OCI-LY3 (cell line): ENCODE measurements around the gene UFC1.

Experiments
- H2AFZ ChIP-seq: fragments of 200-600, 300-600 bp; shearing (Covaris generic); 2 replicates; pipeline ENCODE4 v1.6.0; 2014; ENCODE audit warnings: antibody characterized with exemption, low read depth, low read length
- H3K27ac ChIP-seq: fragments of 200-600, 300-600 bp; sonication (generic); 2 replicates; pipeline ENCODE4 v1.5.1; 2014; ENCODE audit warnings: mild to moderate bottlenecking, low read length, moderate library complexity, mixed read lengths
- H3K27me3 ChIP-seq: fragments of 200-600, 300-600 bp; sonication (generic); 2 replicates; pipeline ENCODE4 v1.6.1; 2014; ENCODE audit warnings: low read depth, low read length, mixed read lengths
- H3K36me3 ChIP-seq: fragments of 200-600, 300-600 bp; sonication (generic); replicated peaks from 2 replicates; pipeline ENCODE3; 2014; ENCODE audit warnings: low read depth, low read length, mixed read lengths
- H3K4me1 ChIP-seq: fragments of 300-600, 200-600 bp; sonication (generic); 2 replicates; pipeline ENCODE4 v1.6.1; 2014; ENCODE audit warnings: low read length, mixed read lengths
- H3K4me2 ChIP-seq: fragments of 200-600, 300-600 bp; sonication (generic); 2 replicates; pipeline ENCODE4 v1.6.1; 2014; ENCODE audit warnings: low read length, mixed read lengths
- H3K4me3 ChIP-seq: fragments of 300-600, 200-600 bp; sonication (generic); 2 replicates; pipeline ENCODE4 v1.5.1; 2014; ENCODE audit warnings: antibody characterized with exemption, mild to moderate bottlenecking, low read length, moderate library complexity
- H3K79me2 ChIP-seq: fragments of 300-600, 200-600 bp; shearing (Covaris generic); 2 replicates; pipeline ENCODE4 v1.6.1; 2014; ENCODE audit warnings: mild to moderate bottlenecking, low read length, mixed read lengths
- H3K9ac ChIP-seq: fragments of 300-600, 200-600 bp; shearing (Covaris generic); 2 replicates; pipeline ENCODE4 v1.6.0; 2014; ENCODE audit warnings: mild to moderate bottlenecking, low read length, moderate library complexity
- H3K9me3 ChIP-seq: fragments of 200-600, 300-600 bp; shearing (Covaris generic); 2 replicates; pipeline ENCODE4 v1.6.1; 2014; ENCODE audit warnings: low read length, mixed read lengths; ENCODE audit not compliant: insufficient read depth
- H4K20me1 ChIP-seq: fragments of 200-600, 300-600 bp; sonication (generic); 2 replicates; pipeline ENCODE4 v1.6.1; 2016; ENCODE audit warnings: low read length, mixed read lengths; ENCODE audit not compliant: insufficient read depth
- CTCF ChIP-seq: fragments of 200-600, 300-600 bp; sonication (generic); IDR thresholded peaks from 2 replicates; pipeline ENCODE4 v1.5.1; 2014; ENCODE audit warnings: antibody characterized with exemption, low read length, low read depth
- EZH2phosphoT487 ChIP-seq: fragments of 200-600 bp; shearing (Covaris generic); IDR thresholded peaks from 2 replicates; pipeline ENCODE4 v1.6.1; 2018; ENCODE audit warnings: antibody characterized with exemption, mixed run types, low read depth

The UFC1 gene

GRCh38 chr1:161159913-161160243, 6.1 kb downstream of the UFC1 start:
- peak overlapping the region; percentile 10; the same call in 1 of the 2 replicates for H2AFZ ChIP-seq
- peaks cover 27% of the 10 kb centered on the region for H3K36me3 ChIP-seq
- peak overlapping the region; percentile 84 for H3K9ac ChIP-seq
- peaks cover 24% of the 10 kb centered on the region for H3K79me2 ChIP-seq
- no peaks in the 10 kb centered on the region for H3K27me3 ChIP-seq
- H4K20me1 ChIP-seq, result no peaks in the 10 kb centered on the region
- no peaks in the 10 kb centered on the region for H3K9me3 ChIP-seq
- peak overlapping the region; percentile 45 for H3K27ac ChIP-seq
- H3K4me2 ChIP-seq, result peak overlapping the region; percentile 93
- peaks cover 16% of the 10 kb centered on the region for H3K4me1 ChIP-seq
- TF ChIP-seq CTCF, result no peak
- no peak for TF ChIP-seq EZH2phosphoT487
- peak overlapping the region; percentile 86 for H3K4me3 ChIP-seq

- Histone ChIP-seq H3K79me2 (peaks cover 15% of the 10 kb centered on the region), H3K27ac (no peak overlapping the region), H3K4me1 (peaks cover 21% of the 10 kb centered on the region), H3K27me3 (no peaks in the 10 kb centered on the region), H3K9me3 (no peaks in the 10 kb centered on the region), H3K4me3 (no peak overlapping the region), H2AFZ (no peak overlapping the region), H3K9ac (no peak overlapping the region), H4K20me1 (no peaks in the 10 kb centered on the region), H3K36me3 (peaks cover 29% of the 10 kb centered on the region), H3K4me2 (peak overlapping the region; percentile 93; the same call in 1 of the 2 replicates)
- TF ChIP-seq EZH2phosphoT487 (no peak), CTCF (no peak)
Observed at GRCh38 chr1:161160671-161161145, 6.9 kb downstream of the UFC1 start.

GRCh38 chr1:161161652-161162051, 7.9 kb downstream of the UFC1 start:
- H3K9me3 ChIP-seq, result no peaks in the 10 kb centered on the region
- peaks cover 14% of the 10 kb centered on the region for H3K79me2 ChIP-seq
- peaks cover 21% of the 10 kb centered on the region for H3K4me1 ChIP-seq
- TF ChIP-seq EZH2phosphoT487 (no peak), CTCF (no peak)
- H2AFZ ChIP-seq, result no peak overlapping the region
- no peak overlapping the region for H3K4me3 ChIP-seq
- no peaks in the 10 kb centered on the region for H4K20me1 ChIP-seq
- H3K27me3 ChIP-seq, result no peaks in the 10 kb centered on the region
- no peak overlapping the region for H3K4me2 ChIP-seq
- no peak overlapping the region for H3K27ac ChIP-seq
- no peak overlapping the region for H3K9ac ChIP-seq
- peaks cover 29% of the 10 kb centered on the region for H3K36me3 ChIP-seq

GRCh38 chr1:161162052-161162451, 8.3 kb downstream of the UFC1 start:
- Histone ChIP-seq H3K4me3 (no peak overlapping the region), H3K4me2 (no peak overlapping the region), H3K27ac (no peak overlapping the region), H3K36me3 (peaks cover 29% of the 10 kb centered on the region), H3K9ac (no peak overlapping the region), H3K27me3 (no peaks in the 10 kb centered on the region), H3K4me1 (peaks cover 24% of the 10 kb centered on the region), H2AFZ (no peak overlapping the region), H3K79me2 (peaks cover 14% of the 10 kb centered on the region), H4K20me1 (no peaks in the 10 kb centered on the region), H3K9me3 (no peaks in the 10 kb centered on the region)
- TF ChIP-seq EZH2phosphoT487, result no peak
- no peak for TF ChIP-seq CTCF
